Measurements from ENCODE around the gene SPATA24. TPM values are rescaled to one million over a fixed set of nuclear protein-coding genes. Genes with fewer than 3 reads are reported as not detected.

The SPATA24 gene
- total and polyA plus RNA-seq, 2 of the 13 experiments (the other 11 are each of a cell fraction or from before 2014, with no cell fraction given), result 6.0 to 11.1 TPM

DNA sequence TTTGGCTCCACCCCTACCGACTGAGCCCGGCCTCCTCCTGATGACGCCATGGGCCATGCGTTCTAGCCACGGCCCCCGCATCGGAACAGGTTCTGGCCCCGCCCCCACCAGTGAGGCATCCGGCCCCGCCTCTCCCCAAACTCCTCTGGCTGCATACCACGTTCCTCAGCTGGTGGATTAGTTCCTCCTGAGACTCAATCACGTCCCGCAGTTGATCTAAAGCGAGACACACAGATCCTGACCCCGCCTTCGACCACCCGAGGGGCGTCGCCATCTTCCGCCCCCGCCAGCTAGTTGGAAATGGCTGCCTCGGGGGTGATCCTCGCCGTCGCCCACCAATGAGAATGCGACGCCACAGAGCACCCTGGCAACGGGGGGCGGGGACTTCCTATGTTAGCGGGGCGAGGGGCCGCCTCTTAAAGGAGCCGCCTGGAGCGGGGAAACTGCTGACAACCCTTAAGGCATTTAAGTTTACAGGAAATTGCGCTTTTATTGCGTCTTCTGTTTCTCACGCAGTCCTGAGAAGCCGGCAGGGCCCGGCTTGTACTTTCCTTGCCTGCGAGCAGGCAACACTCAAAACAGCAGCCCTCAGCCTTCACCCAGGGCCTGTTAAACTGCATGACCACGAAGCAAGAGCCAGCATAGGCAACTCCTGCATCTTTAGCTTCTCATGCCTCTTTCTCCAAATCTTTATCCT lies at the start of gene SPATA24 (continued):
- no peak for TF ChIP-seq KIAA2018 (CRISPR knock-in tag; IDR thresholded peaks at IDR 0.05; ENCODE audit: borderline replicate concordance)
- TF ChIP-seq ZMYM3 (CRISPR knock-in tag; IDR thresholded peaks at IDR 0.05), result peak; percentile 54; the same call in 1 of the 2 replicates
- TF ChIP-seq BORCS8-MEF2B (CRISPR knock-in tag; IDR thresholded peaks at IDR 0.05), result peak; percentile 78; the same call in 1 of the 2 replicates
- TF ChIP-seq, protein P1, sequence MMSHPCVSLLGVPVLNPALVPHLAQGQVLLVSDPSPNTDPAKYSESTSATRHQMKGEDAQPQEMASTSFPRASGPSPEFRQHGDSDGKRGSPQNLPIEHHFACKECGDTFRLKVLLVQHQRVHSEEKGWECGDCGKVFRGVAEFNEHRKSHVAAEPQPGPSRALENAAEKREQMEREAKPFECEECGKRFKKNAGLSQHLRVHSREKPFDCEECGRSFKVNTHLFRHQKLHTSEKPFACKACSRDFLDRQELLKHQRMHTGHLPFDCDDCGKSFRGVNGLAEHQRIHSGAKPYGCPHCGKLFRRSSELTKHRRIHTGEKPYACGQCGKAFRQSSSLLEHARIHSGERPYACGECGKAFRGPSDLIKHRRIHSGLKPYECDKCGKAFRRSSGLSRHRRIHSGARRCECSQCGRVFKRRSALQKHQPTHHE (CRISPR knock-in tag; IDR thresholded peaks at IDR 0.05; ENCODE audit: borderline replicate concordance), result 0 out of 2 replicates have a peak, but pooled peaks have one; percentile 32
- TF ChIP-seq, protein P2, sequence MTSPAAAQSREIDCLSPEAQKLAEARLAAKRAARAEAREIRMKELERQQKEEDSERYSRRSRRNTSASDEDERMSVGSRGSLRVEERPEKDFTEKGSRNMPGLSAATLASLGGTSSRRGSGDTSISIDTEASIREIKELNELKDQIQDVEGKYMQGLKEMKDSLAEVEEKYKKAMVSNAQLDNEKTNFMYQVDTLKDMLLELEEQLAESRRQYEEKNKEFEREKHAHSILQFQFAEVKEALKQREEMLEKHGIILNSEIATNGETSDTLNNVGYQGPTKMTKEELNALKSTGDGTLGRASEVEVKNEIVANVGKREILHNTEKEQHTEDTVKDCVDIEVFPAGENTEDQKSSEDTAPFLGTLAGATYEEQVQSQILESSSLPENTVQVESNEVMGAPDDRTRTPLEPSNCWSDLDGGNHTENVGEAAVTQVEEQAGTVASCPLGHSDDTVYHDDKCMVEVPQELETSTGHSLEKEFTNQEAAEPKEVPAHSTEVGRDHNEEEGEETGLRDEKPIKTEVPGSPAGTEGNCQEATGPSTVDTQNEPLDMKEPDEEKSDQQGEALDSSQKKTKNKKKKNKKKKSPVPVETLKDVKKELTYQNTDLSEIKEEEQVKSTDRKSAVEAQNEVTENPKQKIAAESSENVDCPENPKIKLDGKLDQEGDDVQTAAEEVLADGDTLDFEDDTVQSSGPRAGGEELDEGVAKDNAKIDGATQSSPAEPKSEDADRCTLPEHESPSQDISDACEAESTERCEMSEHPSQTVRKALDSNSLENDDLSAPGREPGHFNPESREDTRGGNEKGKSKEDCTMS (CRISPR knock-in tag; conservative IDR thresholded peaks at IDR 0.05), result no peak
- 0 out of 2 replicates have a peak, but pooled peaks have one; percentile 55 for TF ChIP-seq ZNF337 (CRISPR knock-in tag; IDR thresholded peaks at IDR 0.05; ENCODE audit: borderline replicate concordance, low read depth)
- peak; percentile 77 for TF ChIP-seq HNF1B (CRISPR knock-in tag; IDR thresholded peaks at IDR 0.05)
- TF ChIP-seq CCDC6 (CRISPR knock-in tag; IDR thresholded peaks at IDR 0.05), result peak; percentile 73
- TF ChIP-seq ZNF569 (CRISPR knock-in tag; IDR thresholded peaks at IDR 0.05; ENCODE audit: borderline replicate concordance), result no peak
- peak; percentile 53 for TF ChIP-seq PITX1 (CRISPR knock-in tag; IDR thresholded peaks at IDR 0.05)
- no peak for TF ChIP-seq GTF3A (CRISPR knock-in tag; conservative IDR thresholded peaks at IDR 0.05)
- TF ChIP-seq ZNF230 (CRISPR knock-in tag; IDR thresholded peaks at IDR 0.05), result peak; percentile 11; the same call in 1 of the 2 replicates
- no peak for TF ChIP-seq TAF15 (IDR thresholded peaks at IDR 0.05; ENCODE audit: low read depth, low read length, poor library complexity, severe bottlenecking)

All from HepG2 (cell line).